Liver (tissue), 9 donors: ENCODE results near the gene MTA3. TPM values are rescaled to one million over a fixed set of nuclear protein-coding genes. Genes with fewer than 3 reads are reported as not detected.

Experiments
- DNase-seq: peaks from one replicate; pipeline ENCODE4 v3.0.0-alpha.2; 2017; ENCODE audit warnings: low spot score
- H3K27ac ChIP-seq, 2 donors: one replicate each; pipeline ENCODE4 v1.7.0; 2013; ENCODE audit warnings: inconsistent platforms in 2 of 2, low read length in 2 of 2, control low read depth in 1 of 2, low read depth in 1 of 2, mild to moderate bottlenecking in 1 of 2
- H3K27me3 ChIP-seq, 4 donors: one replicate each; pipeline versions ENCODE4 v1.6.1 to v1.7.0; 2013; ENCODE audit warnings: low read length in 3 of 4, inconsistent platforms in 1 of 4, mild to moderate bottlenecking in 1 of 4, moderate library complexity in 1 of 4; ENCODE audit not compliant: control insufficient read depth in 4 of 4, insufficient read depth in 4 of 4
- H3K36me3 ChIP-seq, 4 donors: one replicate each; pipeline versions ENCODE4 v1.6.1 to v1.7.0; 2013; ENCODE audit warnings: low read length in 3 of 4, mild to moderate bottlenecking in 3 of 4, low read depth in 1 of 4, moderate library complexity in 1 of 4; ENCODE audit not compliant: control insufficient read depth in 4 of 4, insufficient read depth in 3 of 4
- H3K4me1 ChIP-seq, 4 donors: one replicate each; pipeline versions ENCODE4 v1.6.1 to v1.7.0; 2013; ENCODE audit warnings: low read length in 3 of 4, mild to moderate bottlenecking in 3 of 4, moderate library complexity in 1 of 4; ENCODE audit not compliant: control insufficient read depth in 4 of 4, insufficient read depth in 4 of 4
- H3K4me3 ChIP-seq, 3 donors: one replicate each; pipeline versions ENCODE4 v1.6.1 to v1.7.0; 2013; ENCODE audit warnings: low read length in 3 of 3, control low read depth in 1 of 3, low read depth in 1 of 3, mild to moderate bottlenecking in 1 of 3
- H3K9ac ChIP-seq, 2 donors: one replicate each; pipeline ENCODE4 v1.7.0; 2013; ENCODE audit warnings: low read length in 2 of 2, mild to moderate bottlenecking in 2 of 2, moderate library complexity in 2 of 2, control low read depth in 1 of 2, low read depth in 1 of 2
- H3K9me3 ChIP-seq, 4 donors: one replicate each; pipeline versions ENCODE4 v1.6.1 to v1.7.0; 2013; ENCODE audit warnings: low read length in 3 of 4; ENCODE audit not compliant: control insufficient read depth in 4 of 4
- ATF3 ChIP-seq: IDR thresholded peaks from 2 replicates; pipeline ENCODE4 v1.6.1; 2016; ENCODE audit warnings: antibody characterized with exemption
- EGR1 ChIP-seq, 2 donors: IDR thresholded peaks; 2 replicates each; pipeline ENCODE4 v1.6.1; 2016 to 2018; ENCODE audit warnings: antibody characterized with exemption in 2 of 2, low read depth in 2 of 2
- FOXA1 ChIP-seq: IDR thresholded peaks from 2 replicates; pipeline ENCODE4 v1.6.1; 2016; ENCODE audit warnings: antibody characterized with exemption
- FOXA2 ChIP-seq: IDR thresholded peaks from 2 replicates; pipeline ENCODE4 v1.6.1; 2016; ENCODE audit warnings: antibody characterized with exemption
- GABPA ChIP-seq, 2 donors: IDR thresholded peaks in 1 of 2; conservative IDR thresholded peaks in 1 of 2; 2 replicates each; pipeline ENCODE4 v1.6.1; 2016; ENCODE audit warnings: antibody characterized with exemption in 2 of 2, mild to moderate bottlenecking in 1 of 2, moderate library complexity in 1 of 2
- HNF4A ChIP-seq, 2 donors: conservative IDR thresholded peaks; 2 replicates each; pipeline ENCODE4 v1.6.1; 2016; ENCODE audit warnings: antibody characterized with exemption in 2 of 2, mild to moderate bottlenecking in 2 of 2
- HNF4G ChIP-seq: IDR thresholded peaks from 2 replicates; pipeline ENCODE4 v1.6.1; 2016; ENCODE audit warnings: antibody characterized with exemption
- MAX ChIP-seq: IDR thresholded peaks from 2 replicates; pipeline ENCODE4 v1.6.1; 2016; ENCODE audit warnings: antibody characterized with exemption
- NR2F2 ChIP-seq: IDR thresholded peaks from 2 replicates; pipeline ENCODE4 v1.6.1; 2016; ENCODE audit warnings: antibody characterized with exemption
- RAD21 ChIP-seq, 2 donors: IDR thresholded peaks; 2 replicates each; pipeline ENCODE4 v1.6.1; 2016; ENCODE audit warnings: antibody characterized with exemption in 2 of 2, mild to moderate bottlenecking in 2 of 2
- SP1 ChIP-seq: IDR thresholded peaks from 2 replicates; pipeline ENCODE4 v1.6.1; 2018; ENCODE audit warnings: antibody characterized with exemption, mild to moderate bottlenecking
- TAF1 ChIP-seq: conservative IDR thresholded peaks from 2 replicates; pipeline ENCODE4 v1.6.1; 2016; ENCODE audit warnings: antibody characterized with exemption, mild to moderate bottlenecking
- YY1 ChIP-seq: IDR thresholded peaks from 2 replicates; pipeline ENCODE4 v1.6.1; 2016; ENCODE audit warnings: antibody characterized with exemption, mild to moderate bottlenecking
- WGBS: extraction: QIAGEN DNeasy Blood & Tissue Kit; methylation state at CpG from one replicate; pipeline ENCODE4 v1.1.7; 2013; 5-methylcytosine and 5-hydroxymethylcytosine counted together
- polyA plus RNA-seq, 2 donors: library from polyadenylated mRNA; stranded (reverse) in 1 of 2; unstranded in 1 of 2; fragments of 200-250 nt in 1 of 2; fragments of >200 nt in 1 of 2; fragmentation: Nextera tagmentation in 1 of 2; extraction: Ambion mirVana in 1 of 2; gene quantifications; one replicate each; pipeline versions ENCODE4 v1.2.1 to v1.2.3, GENCODE V29; 2013 to 2015
- total RNA-seq, 2 donors: library from RNA; depleted of rRNA; stranded (reverse); fragments of >200 nt; gene quantifications; one replicate each; pipeline ENCODE4 v1.2.3, GENCODE V29; 2014
- TF ChIP-seq, protein P1 (sequence below): IDR thresholded peaks from 2 replicates; pipeline ENCODE4 v1.6.1; 2016; ENCODE audit warnings: antibody characterized with exemption
- TF ChIP-seq, protein P2 (sequence below): IDR thresholded peaks from 2 replicates; pipeline ENCODE4 v1.6.1; 2016; ENCODE audit warnings: antibody characterized with exemption, mild to moderate bottlenecking
- TF ChIP-seq, protein P3 (sequence below): fragments of 150-350 bp; IDR thresholded peaks from 2 replicates; pipeline ENCODE4 v1.5.1; 2017; ENCODE audit warnings: improper control_type of control experiment, low read depth, low read length; ENCODE audit not compliant: missing input control
- donor health status: healthy.
- donor health status: healthy.
- donor health status: healthy.
- donor health status: healthy.
- donor health status: healthy.

Gene MTA3
- total and polyA plus RNA-seq, 4 donors = 5.5 to 10.3 (median 6.8) TPM

DNA sequence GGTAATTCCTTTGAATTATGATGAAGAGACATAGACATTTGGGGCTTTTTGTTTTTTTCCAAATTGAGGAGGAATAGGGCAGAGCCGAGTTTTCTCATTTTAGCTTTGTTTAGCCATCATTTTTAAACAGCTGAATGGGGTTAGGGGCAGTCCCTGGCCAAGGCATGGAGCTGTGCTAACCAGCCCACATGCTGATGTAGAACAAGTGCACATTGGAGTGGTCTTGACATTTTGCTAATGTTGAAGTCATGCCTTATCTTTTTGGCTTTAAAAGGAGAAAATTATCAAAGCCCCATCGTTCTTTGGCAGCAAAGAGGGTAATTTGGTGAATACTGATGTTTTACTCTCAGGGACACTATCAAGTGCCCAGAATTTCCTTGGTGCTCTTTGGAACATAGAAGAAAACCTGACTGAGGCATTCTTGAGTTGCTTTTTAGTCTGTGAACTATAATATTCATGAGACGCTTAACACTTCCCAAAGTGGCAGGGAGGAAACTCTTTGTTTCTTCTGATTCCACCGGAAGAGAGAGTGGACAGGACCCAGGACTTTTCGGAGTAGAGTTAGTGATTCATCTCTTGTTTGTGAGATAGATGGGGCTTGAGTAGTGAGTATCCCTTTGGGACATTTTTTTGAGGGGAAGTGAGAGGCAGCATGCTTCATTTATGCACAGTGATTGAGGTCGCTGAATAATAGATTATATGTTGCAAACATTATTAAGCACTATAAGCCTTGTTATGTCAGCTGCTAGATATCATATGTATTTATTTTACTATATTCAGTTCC, 45.0 kb downstream of the MTA3 start (continued):
- TF ChIP-seq, protein P1, sequence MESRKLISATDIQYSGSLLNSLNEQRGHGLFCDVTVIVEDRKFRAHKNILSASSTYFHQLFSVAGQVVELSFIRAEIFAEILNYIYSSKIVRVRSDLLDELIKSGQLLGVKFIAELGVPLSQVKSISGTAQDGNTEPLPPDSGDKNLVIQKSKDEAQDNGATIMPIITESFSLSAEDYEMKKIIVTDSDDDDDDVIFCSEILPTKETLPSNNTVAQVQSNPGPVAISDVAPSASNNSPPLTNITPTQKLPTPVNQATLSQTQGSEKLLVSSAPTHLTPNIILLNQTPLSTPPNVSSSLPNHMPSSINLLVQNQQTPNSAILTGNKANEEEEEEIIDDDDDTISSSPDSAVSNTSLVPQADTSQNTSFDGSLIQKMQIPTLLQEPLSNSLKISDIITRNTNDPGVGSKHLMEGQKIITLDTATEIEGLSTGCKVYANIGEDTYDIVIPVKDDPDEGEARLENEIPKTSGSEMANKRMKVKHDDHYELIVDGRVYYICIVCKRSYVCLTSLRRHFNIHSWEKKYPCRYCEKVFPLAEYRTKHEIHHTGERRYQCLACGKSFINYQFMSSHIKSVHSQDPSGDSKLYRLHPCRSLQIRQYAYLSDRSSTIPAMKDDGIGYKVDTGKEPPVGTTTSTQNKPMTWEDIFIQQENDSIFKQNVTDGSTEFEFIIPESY = no peak
- TF ChIP-seq FOXA2 = no peak
- no peak for TF ChIP-seq SP1
- no peak for TF ChIP-seq EGR1 (IDR thresholded peaks at IDR 0.05; ENCODE audit: low read depth in 2 of 2)
- TF ChIP-seq HNF4A (conservative IDR thresholded peaks at IDR 0.05) = no peak

DNA sequence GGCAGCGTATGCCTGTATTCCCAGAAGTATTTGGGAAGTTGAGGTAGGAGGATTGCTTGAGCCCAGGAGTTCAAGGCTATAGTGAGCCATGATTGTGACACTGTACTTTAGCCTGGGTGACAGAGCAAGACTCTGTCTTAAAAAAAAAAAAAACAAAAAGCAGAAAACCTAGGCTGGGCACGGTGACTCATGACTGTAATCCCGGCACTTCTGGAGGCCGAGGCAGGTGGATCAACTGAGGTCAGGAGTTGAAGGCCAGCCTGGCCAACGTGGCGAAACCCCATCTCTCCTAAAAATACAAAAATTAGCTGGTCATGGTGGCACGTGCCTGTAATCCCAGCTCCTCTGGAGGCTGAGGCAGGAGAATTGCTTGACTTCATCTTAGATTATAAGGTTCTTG, 46.4 kb downstream of the MTA3 start:
- TF ChIP-seq TAF1 (no peak), RAD21 (IDR thresholded peaks at IDR 0.05) (no peak), HNF4G (no peak), FOXA1 (no peak), GABPA (IDR thresholded peaks at IDR 0.05 in 1 of 2, conservative IDR thresholded peaks at IDR 0.05 in 1 of 2) (no peak), FOXA2 (no peak), EGR1 (IDR thresholded peaks at IDR 0.05; ENCODE audit: low read depth in 2 of 2) (no peak)
- TF ChIP-seq, protein P2, sequence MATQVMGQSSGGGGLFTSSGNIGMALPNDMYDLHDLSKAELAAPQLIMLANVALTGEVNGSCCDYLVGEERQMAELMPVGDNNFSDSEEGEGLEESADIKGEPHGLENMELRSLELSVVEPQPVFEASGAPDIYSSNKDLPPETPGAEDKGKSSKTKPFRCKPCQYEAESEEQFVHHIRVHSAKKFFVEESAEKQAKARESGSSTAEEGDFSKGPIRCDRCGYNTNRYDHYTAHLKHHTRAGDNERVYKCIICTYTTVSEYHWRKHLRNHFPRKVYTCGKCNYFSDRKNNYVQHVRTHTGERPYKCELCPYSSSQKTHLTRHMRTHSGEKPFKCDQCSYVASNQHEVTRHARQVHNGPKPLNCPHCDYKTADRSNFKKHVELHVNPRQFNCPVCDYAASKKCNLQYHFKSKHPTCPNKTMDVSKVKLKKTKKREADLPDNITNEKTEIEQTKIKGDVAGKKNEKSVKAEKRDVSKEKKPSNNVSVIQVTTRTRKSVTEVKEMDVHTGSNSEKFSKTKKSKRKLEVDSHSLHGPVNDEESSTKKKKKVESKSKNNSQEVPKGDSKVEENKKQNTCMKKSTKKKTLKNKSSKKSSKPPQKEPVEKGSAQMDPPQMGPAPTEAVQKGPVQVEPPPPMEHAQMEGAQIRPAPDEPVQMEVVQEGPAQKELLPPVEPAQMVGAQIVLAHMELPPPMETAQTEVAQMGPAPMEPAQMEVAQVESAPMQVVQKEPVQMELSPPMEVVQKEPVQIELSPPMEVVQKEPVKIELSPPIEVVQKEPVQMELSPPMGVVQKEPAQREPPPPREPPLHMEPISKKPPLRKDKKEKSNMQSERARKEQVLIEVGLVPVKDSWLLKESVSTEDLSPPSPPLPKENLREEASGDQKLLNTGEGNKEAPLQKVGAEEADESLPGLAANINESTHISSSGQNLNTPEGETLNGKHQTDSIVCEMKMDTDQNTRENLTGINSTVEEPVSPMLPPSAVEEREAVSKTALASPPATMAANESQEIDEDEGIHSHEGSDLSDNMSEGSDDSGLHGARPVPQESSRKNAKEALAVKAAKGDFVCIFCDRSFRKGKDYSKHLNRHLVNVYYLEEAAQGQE = no peak
- TF ChIP-seq, protein P1 = no peak
- Histone ChIP-seq H3K36me3 (peaks cover 1 to 12% (median 5%) of the 10 kb centered on the region in 4 donors), H3K27me3 (no peaks in the 10 kb centered on the region), H3K9me3 (no peaks in the 10 kb centered on the region), H3K9ac (no peak overlapping the region), H3K27ac (no peak overlapping the region), H3K4me1 (no peaks in the 10 kb centered on the region), H3K4me3 (no peak overlapping the region)
- no peak for DNase-seq
- 92% methylated on average over 7 of the region's 7 CpGs for WGBS

DNA sequence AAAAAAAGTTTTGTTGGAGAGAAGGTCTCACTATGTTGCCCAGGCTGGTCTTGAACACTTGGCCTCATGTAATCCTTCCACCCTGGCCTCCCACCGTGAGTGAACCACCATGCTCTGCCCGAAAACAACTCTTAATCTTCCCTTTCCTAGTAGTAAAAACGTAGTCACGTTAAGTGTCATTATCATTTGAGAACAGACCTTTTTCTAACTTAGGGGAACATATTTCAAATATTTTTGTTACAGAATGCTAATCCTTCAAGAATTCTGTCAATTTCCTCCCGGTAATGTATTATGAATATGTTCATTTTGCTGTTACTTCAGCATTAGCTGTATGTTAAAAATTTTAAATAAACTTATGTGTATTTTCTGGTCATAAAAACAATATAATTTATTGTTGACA, 49.7 kb downstream of the MTA3 start:
- H3K9ac ChIP-seq = no peak overlapping the region
- H3K36me3 ChIP-seq = peaks cover 0 to 5% (median 2%) of the 10 kb centered on the region in 4 donors
- TF ChIP-seq TAF1 (no peak), HNF4A (conservative IDR thresholded peaks at IDR 0.05) (no peak), ATF3 (no peak), NR2F2 (no peak), MAX (no peak), YY1 (no peak), HNF4G (no peak), FOXA2 (no peak), FOXA1 (no peak), RAD21 (IDR thresholded peaks at IDR 0.05) (no peak)
- TF ChIP-seq, protein P3, sequence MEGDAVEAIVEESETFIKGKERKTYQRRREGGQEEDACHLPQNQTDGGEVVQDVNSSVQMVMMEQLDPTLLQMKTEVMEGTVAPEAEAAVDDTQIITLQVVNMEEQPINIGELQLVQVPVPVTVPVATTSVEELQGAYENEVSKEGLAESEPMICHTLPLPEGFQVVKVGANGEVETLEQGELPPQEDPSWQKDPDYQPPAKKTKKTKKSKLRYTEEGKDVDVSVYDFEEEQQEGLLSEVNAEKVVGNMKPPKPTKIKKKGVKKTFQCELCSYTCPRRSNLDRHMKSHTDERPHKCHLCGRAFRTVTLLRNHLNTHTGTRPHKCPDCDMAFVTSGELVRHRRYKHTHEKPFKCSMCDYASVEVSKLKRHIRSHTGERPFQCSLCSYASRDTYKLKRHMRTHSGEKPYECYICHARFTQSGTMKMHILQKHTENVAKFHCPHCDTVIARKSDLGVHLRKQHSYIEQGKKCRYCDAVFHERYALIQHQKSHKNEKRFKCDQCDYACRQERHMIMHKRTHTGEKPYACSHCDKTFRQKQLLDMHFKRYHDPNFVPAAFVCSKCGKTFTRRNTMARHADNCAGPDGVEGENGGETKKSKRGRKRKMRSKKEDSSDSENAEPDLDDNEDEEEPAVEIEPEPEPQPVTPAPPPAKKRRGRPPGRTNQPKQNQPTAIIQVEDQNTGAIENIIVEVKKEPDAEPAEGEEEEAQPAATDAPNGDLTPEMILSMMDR = no peak
- TF ChIP-seq, protein P1 = no peak
- no peak overlapping the region for H3K27ac ChIP-seq
- H3K4me3 ChIP-seq = no peak overlapping the region
- WGBS = 96% methylated on average over 5 of the region's 5 CpGs
- H3K4me1 ChIP-seq = no peaks in the 10 kb centered on the region
- DNase-seq = no peak
- no peaks in the 10 kb centered on the region for H3K9me3 ChIP-seq
- no peaks in the 10 kb centered on the region for H3K27me3 ChIP-seq
